Measurements from ENCODE around the gene SUCO.

The SUCO gene

GRCh38 chr1:172500207-172500606, 32.7 kb upstream of the SUCO start:
- Histone ChIP-seq H3K27me3 (ENCODE audit: control insufficient read depth in 3 of 3, insufficient read depth in 3 of 3, low read depth in 1 of 3, low read length in 3 of 3) (peaks cover 0 to 13% (median 0%) of the 10 kb centered on the region in 3 experiments), H4K91ac (ENCODE audit: low read depth, low read length, poor library complexity) (no peak overlapping the region), H2BK5ac (ENCODE audit: low read length) (no peak overlapping the region), H3K4ac (ENCODE audit: low read length) (no peak overlapping the region), H3K27ac (replicated peaks; ENCODE audit: low read length) (no peak overlapping the region), H2BK15ac (ENCODE audit: low read length) (no peak overlapping the region), H4K8ac (ENCODE audit: low read depth, low read length) (no peak overlapping the region), H2AK5ac (ENCODE audit: low read depth, low read length) (no peak overlapping the region), H3K4me1 (ENCODE audit: control insufficient read depth in 2 of 2, insufficient read depth in 1 of 2, low read depth in 1 of 2, low read length in 2 of 2) (peaks cover 2 to 6% of the 10 kb centered on the region in 2 donors), H3K9ac (ENCODE audit: low read depth, low read length, poor library complexity) (no peak overlapping the region), H3K23ac (ENCODE audit: low read depth, low read length, poor library complexity) (no peak overlapping the region), H3K4me3 (ENCODE audit: low read length in 2 of 2) (no peak overlapping the region), H2BK12ac (ENCODE audit: low read length) (no peak overlapping the region), H3K18ac (ENCODE audit: low read length) (no peak overlapping the region), H3K4me2 (ENCODE audit: insufficient read depth, low read length, poor library complexity, severe bottlenecking) (no peak overlapping the region), H3K79me1 (ENCODE audit: low read depth, low read length) (no peaks in the 10 kb centered on the region), H2AFZ (ENCODE audit: low read length) (no peak overlapping the region), H2BK120ac (ENCODE audit: low read depth, low read length) (no peak overlapping the region), H3K9me3 (replicated peaks in 1 of 2; ENCODE audit: control insufficient read depth in 2 of 2, insufficient read depth in 1 of 2, low read depth in 1 of 2, low read length in 2 of 2) (no peaks in the 10 kb centered on the region), H3K36me3 (replicated peaks in 1 of 2; ENCODE audit: control insufficient read depth in 2 of 2, insufficient read depth in 2 of 2, low read length in 2 of 2) (no peaks in the 10 kb centered on the region), H3K14ac (ENCODE audit: low read length) (no peak overlapping the region)
- no CpG with 5 or more reads among the region's 2 CpGs for WGBS, 2 donors (ENCODE audit: extremely low coverage in 2 of 2, insufficient read length in 2 of 2, insufficient replicate concordance in 1 of 2)
- no peak for DNase-seq (ENCODE audit: low spot score)

- H2BK120ac ChIP-seq (ENCODE audit: low read depth, low read length): no peak overlapping the region
Measured at GRCh38 chr1:172507741-172508140, 25.2 kb upstream of the SUCO start.

GRCh38 chr1:172510479-172510878, 22.5 kb upstream of the SUCO start:
- Histone ChIP-seq H2BK5ac (ENCODE audit: low read length) (no peak overlapping the region), H2BK120ac (ENCODE audit: low read depth, low read length) (no peak overlapping the region), H3K14ac (ENCODE audit: low read length) (no peak overlapping the region), H3K18ac (ENCODE audit: low read length) (no peak overlapping the region), H4K8ac (ENCODE audit: low read depth, low read length) (no peak overlapping the region), H2BK12ac (ENCODE audit: low read length) (no peak overlapping the region), H2BK15ac (ENCODE audit: low read length) (no peak overlapping the region), H4K91ac (ENCODE audit: low read depth, low read length, poor library complexity) (no peak overlapping the region), H2AFZ (ENCODE audit: low read length) (no peak overlapping the region), H3K36me3 (replicated peaks in 1 of 2; ENCODE audit: control insufficient read depth in 2 of 2, insufficient read depth in 2 of 2, low read length in 2 of 2) (no peaks in the 10 kb centered on the region), H3K27ac (replicated peaks; ENCODE audit: low read length) (no peak overlapping the region), H2AK5ac (ENCODE audit: low read depth, low read length) (no peak overlapping the region), H3K4ac (ENCODE audit: low read length) (no peak overlapping the region), H3K4me1 (ENCODE audit: control insufficient read depth in 2 of 2, insufficient read depth in 1 of 2, low read depth in 1 of 2, low read length in 2 of 2) (no peaks in the 10 kb centered on the region), H3K9me3 (replicated peaks in 1 of 2; ENCODE audit: control insufficient read depth in 2 of 2, insufficient read depth in 1 of 2, low read depth in 1 of 2, low read length in 2 of 2) (no peaks in the 10 kb centered on the region), H3K4me3 (ENCODE audit: low read length in 2 of 2) (no peak overlapping the region), H3K9ac (ENCODE audit: low read depth, low read length, poor library complexity) (no peak overlapping the region), H3K23ac (ENCODE audit: low read depth, low read length, poor library complexity) (no peak overlapping the region), H3K27me3 (ENCODE audit: control insufficient read depth in 3 of 3, insufficient read depth in 3 of 3, low read depth in 1 of 3, low read length in 3 of 3) (peaks cover 0 to 19% (median 0%) of the 10 kb centered on the region in 3 experiments), H3K4me2 (ENCODE audit: insufficient read depth, low read length, poor library complexity, severe bottlenecking) (no peak overlapping the region), H3K79me1 (ENCODE audit: low read depth, low read length) (no peaks in the 10 kb centered on the region)
- DNase-seq (ENCODE audit: low spot score): no peak
- WGBS, 2 donors (ENCODE audit: extremely low coverage in 2 of 2, insufficient read length in 2 of 2, insufficient replicate concordance in 1 of 2): no CpG with 5 or more reads among the region's 3 CpGs

More at GRCh38 chr1:172507741-172508140, 25.2 kb upstream of the SUCO start:
- Histone ChIP-seq H3K36me3 (replicated peaks in 1 of 2; ENCODE audit: control insufficient read depth in 2 of 2, insufficient read depth in 2 of 2, low read length in 2 of 2) (no peaks in the 10 kb centered on the region), H3K9ac (ENCODE audit: low read depth, low read length, poor library complexity) (no peak overlapping the region), H3K14ac (ENCODE audit: low read length) (no peak overlapping the region), H3K23ac (ENCODE audit: low read depth, low read length, poor library complexity) (no peak overlapping the region), H3K4me3 (ENCODE audit: low read length in 2 of 2) (no peak overlapping the region), H2BK15ac (ENCODE audit: low read length) (no peak overlapping the region), H2AFZ (ENCODE audit: low read length) (no peak overlapping the region), H3K4ac (ENCODE audit: low read length) (no peak overlapping the region), H2BK5ac (ENCODE audit: low read length) (no peak overlapping the region), H3K4me2 (ENCODE audit: insufficient read depth, low read length, poor library complexity, severe bottlenecking) (no peak overlapping the region), H2BK12ac (ENCODE audit: low read length) (no peak overlapping the region), H3K27me3 (ENCODE audit: control insufficient read depth in 3 of 3, insufficient read depth in 3 of 3, low read depth in 1 of 3, low read length in 3 of 3) (peaks cover 0 to 20% (median 0%) of the 10 kb centered on the region in 3 experiments), H4K91ac (ENCODE audit: low read depth, low read length, poor library complexity) (no peak overlapping the region), H2AK5ac (ENCODE audit: low read depth, low read length) (no peak overlapping the region), H3K79me1 (ENCODE audit: low read depth, low read length) (no peaks in the 10 kb centered on the region), H3K18ac (ENCODE audit: low read length) (no peak overlapping the region), H3K4me1 (ENCODE audit: control insufficient read depth in 2 of 2, insufficient read depth in 1 of 2, low read depth in 1 of 2, low read length in 2 of 2) (no peaks in the 10 kb centered on the region), H4K8ac (ENCODE audit: low read depth, low read length) (no peak overlapping the region), H3K9me3 (replicated peaks in 1 of 2; ENCODE audit: control insufficient read depth in 2 of 2, insufficient read depth in 1 of 2, low read depth in 1 of 2, low read length in 2 of 2) (no peaks in the 10 kb centered on the region), H3K27ac (replicated peaks; ENCODE audit: low read length) (no peak overlapping the region)
- no peak for DNase-seq (ENCODE audit: low spot score)

GRCh38 chr1:172512591-172512990, 20.4 kb upstream of the SUCO start:
- Histone ChIP-seq H3K27ac (replicated peaks; ENCODE audit: low read length) (no peak overlapping the region), H3K14ac (ENCODE audit: low read length) (no peak overlapping the region), H3K4me1 (ENCODE audit: control insufficient read depth in 2 of 2, insufficient read depth in 1 of 2, low read depth in 1 of 2, low read length in 2 of 2) (no peaks in the 10 kb centered on the region), H3K18ac (ENCODE audit: low read length) (no peak overlapping the region), H2AK5ac (ENCODE audit: low read depth, low read length) (no peak overlapping the region), H3K4me3 (ENCODE audit: low read length in 2 of 2) (no peak overlapping the region), H2AFZ (ENCODE audit: low read length) (no peak overlapping the region), H2BK120ac (ENCODE audit: low read depth, low read length) (no peak overlapping the region), H3K9me3 (replicated peaks in 1 of 2; ENCODE audit: control insufficient read depth in 2 of 2, insufficient read depth in 1 of 2, low read depth in 1 of 2, low read length in 2 of 2) (no peaks in the 10 kb centered on the region), H2BK15ac (ENCODE audit: low read length) (no peak overlapping the region), H3K27me3 (ENCODE audit: control insufficient read depth in 3 of 3, insufficient read depth in 3 of 3, low read depth in 1 of 3, low read length in 3 of 3) (peaks cover 0 to 11% (median 0%) of the 10 kb centered on the region in 3 experiments), H3K79me1 (ENCODE audit: low read depth, low read length) (no peaks in the 10 kb centered on the region), H3K4ac (ENCODE audit: low read length) (no peak overlapping the region), H2BK12ac (ENCODE audit: low read length) (no peak overlapping the region), H3K4me2 (ENCODE audit: insufficient read depth, low read length, poor library complexity, severe bottlenecking) (no peak overlapping the region), H4K91ac (ENCODE audit: low read depth, low read length, poor library complexity) (no peak overlapping the region), H3K9ac (ENCODE audit: low read depth, low read length, poor library complexity) (no peak overlapping the region), H3K36me3 (replicated peaks in 1 of 2; ENCODE audit: control insufficient read depth in 2 of 2, insufficient read depth in 2 of 2, low read length in 2 of 2) (no peaks in the 10 kb centered on the region), H2BK5ac (ENCODE audit: low read length) (no peak overlapping the region), H3K23ac (ENCODE audit: low read depth, low read length, poor library complexity) (no peak overlapping the region), H4K8ac (ENCODE audit: low read depth, low read length) (no peak overlapping the region)
- DNase-seq (ENCODE audit: low spot score): no peak

All from neuronal stem cell (in vitro differentiated cells).